ENCODE results near the gene SERPINE3. TPM values are rescaled to one million over a fixed set of nuclear protein-coding genes. Genes with fewer than 3 reads are reported as not detected.

SERPINE3 gene
- total and polyA plus RNA-seq, 4 donors: 0.63 TPM; not detected in 3

DNA sequence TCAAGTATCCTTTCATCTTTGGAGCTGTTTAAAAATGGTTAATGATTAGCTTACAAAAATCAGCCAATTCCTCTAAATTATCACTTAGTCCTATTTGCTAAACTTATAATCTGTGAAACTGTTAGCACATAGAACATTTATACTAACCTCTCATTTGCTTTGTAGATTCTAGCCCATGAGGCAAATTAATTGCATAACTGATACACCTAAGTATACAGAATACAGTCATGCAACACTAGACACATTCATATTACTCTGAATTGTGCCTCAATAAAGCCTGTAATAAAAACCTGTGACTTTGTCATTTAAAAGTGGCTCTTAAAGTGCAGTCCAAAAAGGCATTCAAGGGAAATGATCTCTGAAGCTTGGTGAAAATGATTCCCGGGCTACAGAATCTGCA lies 21.0 kb downstream of the SERPINE3 start:
- 90% methylated on average over 1 of the region's 1 CpG for WGBS
- peaks cover 0 to 25% (median 13%) of the 10 kb centered on the region in 4 donors for H3K36me3 ChIP-seq (ENCODE audit: control insufficient read depth in 4 of 4, insufficient read depth in 3 of 4, low read depth in 1 of 4, low read length in 3 of 4)

GRCh38 chr13:51361106-51361505 lies 21.6 kb downstream of the SERPINE3 start:
- Histone ChIP-seq H3K4me3 (ENCODE audit: low read depth in 1 of 3, low read length in 3 of 3) (no peak overlapping the region), H3K27ac (ENCODE audit: low read depth in 1 of 2, low read length in 2 of 2) (no peak overlapping the region), H3K4me1 (ENCODE audit: control insufficient read depth in 4 of 4, insufficient read depth in 4 of 4, low read length in 3 of 4) (peaks cover 0 to 10% (median 0%) of the 10 kb centered on the region in 4 donors), H3K36me3 (ENCODE audit: control insufficient read depth in 4 of 4, insufficient read depth in 3 of 4, low read depth in 1 of 4, low read length in 3 of 4) (peaks cover 0 to 25% (median 15%) of the 10 kb centered on the region in 4 donors), H3K9me3 (ENCODE audit: control insufficient read depth in 4 of 4, low read length in 3 of 4) (no peaks in the 10 kb centered on the region), H3K9ac (ENCODE audit: low read depth in 1 of 2, low read length in 2 of 2) (no peak overlapping the region), H3K27me3 (ENCODE audit: control insufficient read depth in 4 of 4, insufficient read depth in 4 of 4, low read length in 3 of 4) (no peaks in the 10 kb centered on the region)
- no peak for DNase-seq (ENCODE audit: low spot score)
- TF ChIP-seq RXRA (IDR thresholded peaks at IDR 0.05): no peak
- TF ChIP-seq, protein P1, sequence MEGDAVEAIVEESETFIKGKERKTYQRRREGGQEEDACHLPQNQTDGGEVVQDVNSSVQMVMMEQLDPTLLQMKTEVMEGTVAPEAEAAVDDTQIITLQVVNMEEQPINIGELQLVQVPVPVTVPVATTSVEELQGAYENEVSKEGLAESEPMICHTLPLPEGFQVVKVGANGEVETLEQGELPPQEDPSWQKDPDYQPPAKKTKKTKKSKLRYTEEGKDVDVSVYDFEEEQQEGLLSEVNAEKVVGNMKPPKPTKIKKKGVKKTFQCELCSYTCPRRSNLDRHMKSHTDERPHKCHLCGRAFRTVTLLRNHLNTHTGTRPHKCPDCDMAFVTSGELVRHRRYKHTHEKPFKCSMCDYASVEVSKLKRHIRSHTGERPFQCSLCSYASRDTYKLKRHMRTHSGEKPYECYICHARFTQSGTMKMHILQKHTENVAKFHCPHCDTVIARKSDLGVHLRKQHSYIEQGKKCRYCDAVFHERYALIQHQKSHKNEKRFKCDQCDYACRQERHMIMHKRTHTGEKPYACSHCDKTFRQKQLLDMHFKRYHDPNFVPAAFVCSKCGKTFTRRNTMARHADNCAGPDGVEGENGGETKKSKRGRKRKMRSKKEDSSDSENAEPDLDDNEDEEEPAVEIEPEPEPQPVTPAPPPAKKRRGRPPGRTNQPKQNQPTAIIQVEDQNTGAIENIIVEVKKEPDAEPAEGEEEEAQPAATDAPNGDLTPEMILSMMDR (IDR thresholded peaks at IDR 0.05; ENCODE audit: low read depth, low read length, missing input control): no peak
- no peak for TF ChIP-seq FOXA1 (IDR thresholded peaks at IDR 0.05)
- TF ChIP-seq, protein P2, sequence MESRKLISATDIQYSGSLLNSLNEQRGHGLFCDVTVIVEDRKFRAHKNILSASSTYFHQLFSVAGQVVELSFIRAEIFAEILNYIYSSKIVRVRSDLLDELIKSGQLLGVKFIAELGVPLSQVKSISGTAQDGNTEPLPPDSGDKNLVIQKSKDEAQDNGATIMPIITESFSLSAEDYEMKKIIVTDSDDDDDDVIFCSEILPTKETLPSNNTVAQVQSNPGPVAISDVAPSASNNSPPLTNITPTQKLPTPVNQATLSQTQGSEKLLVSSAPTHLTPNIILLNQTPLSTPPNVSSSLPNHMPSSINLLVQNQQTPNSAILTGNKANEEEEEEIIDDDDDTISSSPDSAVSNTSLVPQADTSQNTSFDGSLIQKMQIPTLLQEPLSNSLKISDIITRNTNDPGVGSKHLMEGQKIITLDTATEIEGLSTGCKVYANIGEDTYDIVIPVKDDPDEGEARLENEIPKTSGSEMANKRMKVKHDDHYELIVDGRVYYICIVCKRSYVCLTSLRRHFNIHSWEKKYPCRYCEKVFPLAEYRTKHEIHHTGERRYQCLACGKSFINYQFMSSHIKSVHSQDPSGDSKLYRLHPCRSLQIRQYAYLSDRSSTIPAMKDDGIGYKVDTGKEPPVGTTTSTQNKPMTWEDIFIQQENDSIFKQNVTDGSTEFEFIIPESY (IDR thresholded peaks at IDR 0.05): no peak
- no peak for TF ChIP-seq EGR1 (IDR thresholded peaks at IDR 0.05; ENCODE audit: low read depth in 2 of 2)
- TF ChIP-seq JUND (IDR thresholded peaks at IDR 0.05): no peak
- TF ChIP-seq NR2F2 (IDR thresholded peaks at IDR 0.05): no peak
- TF ChIP-seq HNF4A (conservative IDR thresholded peaks at IDR 0.05): no peak
- TF ChIP-seq MAX (IDR thresholded peaks at IDR 0.05): no peak
- TF ChIP-seq GABPA (IDR thresholded peaks at IDR 0.05 in 1 of 2, conservative IDR thresholded peaks at IDR 0.05 in 1 of 2): no peak
- TF ChIP-seq YY1 (IDR thresholded peaks at IDR 0.05): no peak
- TF ChIP-seq ATF3 (IDR thresholded peaks at IDR 0.05): no peak
- TF ChIP-seq FOXA2 (IDR thresholded peaks at IDR 0.05): no peak
- TF ChIP-seq RAD21 (IDR thresholded peaks at IDR 0.05): no peak
- no peak for TF ChIP-seq HNF4G (IDR thresholded peaks at IDR 0.05)

More for the DNA sequence above, 21.0 kb downstream of the SERPINE3 start:
- Histone ChIP-seq H3K4me1 (ENCODE audit: control insufficient read depth in 4 of 4, insufficient read depth in 4 of 4, low read length in 3 of 4) (peaks cover 0 to 10% (median 0%) of the 10 kb centered on the region in 4 donors), H3K9ac (ENCODE audit: low read depth in 1 of 2, low read length in 2 of 2) (no peak overlapping the region), H3K9me3 (ENCODE audit: control insufficient read depth in 4 of 4, low read length in 3 of 4) (no peaks in the 10 kb centered on the region), H3K4me3 (ENCODE audit: low read depth in 1 of 3, low read length in 3 of 3) (no peak overlapping the region), H3K27ac (ENCODE audit: low read depth in 1 of 2, low read length in 2 of 2) (no peak overlapping the region), H3K27me3 (ENCODE audit: control insufficient read depth in 4 of 4, insufficient read depth in 4 of 4, low read length in 3 of 4) (no peaks in the 10 kb centered on the region)
- no peak for DNase-seq (ENCODE audit: low spot score)
- no peak for TF ChIP-seq RAD21 (IDR thresholded peaks at IDR 0.05)

DNA sequence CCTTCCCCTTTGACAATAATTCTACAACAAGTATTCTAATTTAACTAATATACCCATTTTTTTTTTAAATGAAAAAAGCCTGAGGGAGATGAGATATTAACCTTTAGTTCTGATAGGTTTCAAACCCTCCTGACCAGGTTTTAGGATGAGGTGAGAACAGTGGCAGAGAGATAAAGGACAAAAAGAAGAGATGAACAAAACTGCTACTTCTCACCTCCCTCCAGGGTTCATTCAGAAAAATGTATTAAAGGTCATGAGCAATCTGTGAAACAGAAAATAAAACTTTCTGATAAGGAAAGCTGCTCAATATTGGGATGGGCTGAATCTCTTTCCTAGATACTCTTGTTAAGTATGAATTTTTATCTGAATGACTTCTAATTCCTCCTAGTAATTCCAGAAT lies 24.1 kb downstream of the SERPINE3 start:
- DNase-seq (ENCODE audit: low spot score): no peak
- Histone ChIP-seq H3K9ac (ENCODE audit: low read depth in 1 of 2, low read length in 2 of 2) (no peak overlapping the region), H3K27me3 (ENCODE audit: control insufficient read depth in 4 of 4, insufficient read depth in 4 of 4, low read length in 3 of 4) (no peaks in the 10 kb centered on the region), H3K36me3 (ENCODE audit: control insufficient read depth in 4 of 4, insufficient read depth in 3 of 4, low read depth in 1 of 4, low read length in 3 of 4) (peaks cover 0 to 46% (median 29%) of the 10 kb centered on the region in 4 donors), H3K4me3 (ENCODE audit: low read depth in 1 of 3, low read length in 3 of 3) (no peak overlapping the region), H3K9me3 (ENCODE audit: control insufficient read depth in 4 of 4, low read length in 3 of 4) (no peaks in the 10 kb centered on the region), H3K4me1 (ENCODE audit: control insufficient read depth in 4 of 4, insufficient read depth in 4 of 4, low read length in 3 of 4) (peaks cover 0 to 10% (median 0%) of the 10 kb centered on the region in 4 donors), H3K27ac (ENCODE audit: low read depth in 1 of 2, low read length in 2 of 2) (no peak overlapping the region)
- TF ChIP-seq FOXA2 (IDR thresholded peaks at IDR 0.05) (no peak), RXRA (IDR thresholded peaks at IDR 0.05) (no peak)
